CD4-positive, alpha-beta T cell treated with Interferon gamma for 1 hour (primary cell): ENCODE measurements around the gene DLG5.

ENCODE experiments used
- DNase-seq: peaks from one replicate; pipeline ENCODE4 v3.0.0-alpha.2; 2020

The DLG5 gene

DNA sequence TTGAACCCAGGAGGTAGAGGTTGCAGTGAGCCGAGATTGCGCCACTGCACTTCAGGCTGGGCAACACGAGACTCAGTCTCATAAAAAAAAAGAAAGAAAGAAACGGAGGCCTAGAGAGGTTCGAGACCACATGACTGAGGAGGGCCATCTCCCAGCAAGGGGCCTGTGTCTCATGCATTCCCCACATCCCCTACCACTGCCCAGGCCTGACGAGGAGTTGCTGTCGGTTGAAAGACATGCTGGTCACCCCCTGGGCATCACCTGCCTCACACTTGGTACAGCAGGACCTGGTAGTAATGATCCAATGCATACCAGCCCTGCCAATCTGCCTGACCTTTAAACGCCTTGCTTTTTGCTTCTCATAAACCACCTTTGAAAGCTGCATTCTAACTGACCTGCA lies 85.9 kb downstream of the DLG5 start:
- no peak for DNase-seq

- DNase-seq: no peak
These were observed 88.5 kb downstream of the DLG5 start for GRCh38 chr10:77837925-77838595.

- peak; percentile 70 for DNase-seq
These were observed 89.2 kb downstream of the DLG5 start for GRCh38 chr10:77837248-77837924.

DNA sequence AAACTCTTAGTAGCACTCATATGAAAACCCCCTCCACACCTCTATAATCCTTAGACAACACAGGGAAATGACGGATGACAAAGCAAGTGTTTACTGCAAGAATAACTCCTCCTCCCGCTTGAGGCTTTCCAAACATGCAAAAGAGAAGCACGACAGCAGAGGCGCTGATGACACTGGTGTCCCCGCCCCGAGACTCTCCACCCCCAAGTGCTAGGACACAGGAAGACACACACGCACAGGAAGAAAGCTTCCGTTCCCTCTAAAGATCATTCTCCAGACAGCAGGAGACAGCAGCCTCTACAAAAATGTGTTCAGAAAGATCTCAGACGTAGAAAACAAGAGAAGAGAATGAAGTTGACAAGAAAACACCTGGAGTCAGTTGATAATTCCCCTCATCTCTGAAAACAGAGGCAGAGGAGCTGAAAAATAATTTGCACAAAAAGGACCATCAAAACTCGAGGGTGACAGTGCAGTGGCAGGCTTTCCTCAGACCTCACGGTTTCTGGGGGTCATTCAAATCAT lies 90.2 kb downstream of the DLG5 start:
- peak; percentile 85 for DNase-seq

DNA sequence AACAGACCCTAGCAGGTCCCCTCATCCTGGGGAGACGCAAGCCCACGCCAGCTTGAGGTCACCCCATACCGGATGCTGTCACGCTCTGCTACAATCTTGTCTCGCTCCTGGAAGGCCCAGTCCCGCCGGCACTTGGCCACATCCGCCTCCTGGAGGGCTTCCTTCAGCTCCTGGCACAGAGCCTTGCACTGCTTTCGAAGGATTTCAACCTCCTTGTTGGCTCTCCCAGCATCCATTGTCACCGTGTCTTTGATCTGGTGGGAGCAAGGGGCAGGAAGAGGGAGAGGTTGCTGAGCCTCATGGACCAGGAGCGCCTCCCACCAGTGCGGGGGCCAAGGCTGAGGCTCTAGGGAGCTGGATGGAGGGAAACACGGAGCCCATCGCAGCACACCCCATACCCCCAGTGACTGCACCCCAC lies 90.9 kb downstream of the DLG5 start:
- no peak for DNase-seq

DNA sequence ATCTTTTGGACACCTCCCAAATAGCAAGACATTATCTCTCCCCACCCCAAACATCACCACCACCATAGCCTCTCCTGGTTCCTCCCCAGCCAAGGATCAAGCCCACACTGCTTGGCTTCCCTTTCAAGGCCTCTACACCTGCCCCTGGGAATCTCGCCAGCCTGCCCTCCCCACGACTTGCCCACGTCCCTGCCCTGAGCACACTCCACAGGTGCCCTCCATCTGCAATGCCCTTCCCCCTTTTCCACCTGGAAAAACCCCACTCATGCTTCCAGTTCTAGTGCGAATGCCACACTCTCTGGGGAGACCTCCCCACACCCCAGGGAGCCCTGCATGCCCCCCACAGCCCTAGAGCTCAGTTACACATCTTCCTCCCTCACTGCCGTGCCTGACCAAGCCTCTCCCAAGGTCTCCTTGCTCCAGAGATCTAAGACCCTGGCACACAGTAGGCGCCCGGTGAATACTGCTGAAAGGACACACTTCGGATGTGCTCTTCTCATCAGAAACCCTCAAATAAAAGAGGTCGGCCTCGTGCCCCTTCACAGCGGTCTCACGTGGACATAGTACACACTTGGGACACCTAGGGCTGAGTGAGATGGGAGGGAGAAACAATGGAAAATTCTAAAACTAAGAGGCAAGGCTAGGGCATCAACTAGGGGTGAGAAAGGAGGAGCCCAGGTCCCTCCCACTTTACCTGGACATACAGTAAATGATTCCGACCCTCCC lies 91.4 kb downstream of the DLG5 start:
- DNase-seq: no peak

DNA sequence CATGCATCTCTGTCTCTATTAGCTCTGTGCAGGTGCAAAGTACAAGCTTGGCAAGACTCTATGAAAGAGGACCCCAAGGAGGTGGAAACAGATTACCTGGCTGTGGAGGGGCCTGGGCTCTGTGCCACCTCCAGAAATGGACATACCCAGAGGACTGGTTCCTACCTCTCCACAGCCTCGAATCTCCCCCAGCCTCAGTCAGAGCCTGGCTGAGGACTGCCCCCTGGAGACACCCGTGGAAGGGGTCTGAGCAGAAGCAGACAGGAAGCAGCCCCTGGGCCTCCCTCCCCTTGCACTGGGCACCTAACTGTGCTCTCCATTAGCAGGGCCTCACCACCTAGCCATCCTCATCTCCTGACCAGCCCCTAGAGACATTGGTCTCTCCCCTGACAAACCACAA lies 92.0 kb downstream of the DLG5 start:
- DNase-seq: no peak

GRCh38 chr10:77833792-77834191 lies 92.8 kb downstream of the DLG5 start:
- no peak for DNase-seq

GRCh38 chr10:77833225-77833624 lies 93.3 kb downstream of the DLG5 start:
- DNase-seq: no peak

- DNase-seq: peak; percentile 51
These were observed 94.3 kb downstream of the DLG5 start for GRCh38 chr10:77832238-77832637.

DNA sequence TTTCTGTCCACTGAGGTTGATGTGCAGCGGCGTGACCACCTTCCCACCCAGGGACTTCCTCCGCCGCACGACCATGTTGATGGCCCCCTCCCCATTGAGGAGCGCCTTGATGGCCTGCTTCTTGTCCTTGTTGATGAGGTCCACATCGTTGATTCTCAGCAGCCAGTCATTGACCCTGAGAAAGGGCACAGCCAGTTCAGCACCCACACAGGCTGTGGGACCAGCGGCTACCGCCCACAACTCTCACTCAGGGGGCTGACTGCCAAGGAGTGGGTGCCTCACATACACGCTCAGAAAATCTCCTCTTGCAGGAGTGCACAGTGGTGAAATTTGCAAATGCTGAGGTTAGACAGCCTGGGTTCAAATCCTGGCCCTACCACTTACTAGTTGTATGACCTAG lies 97.2 kb downstream of the DLG5 start:
- DNase-seq: no peak

DNA sequence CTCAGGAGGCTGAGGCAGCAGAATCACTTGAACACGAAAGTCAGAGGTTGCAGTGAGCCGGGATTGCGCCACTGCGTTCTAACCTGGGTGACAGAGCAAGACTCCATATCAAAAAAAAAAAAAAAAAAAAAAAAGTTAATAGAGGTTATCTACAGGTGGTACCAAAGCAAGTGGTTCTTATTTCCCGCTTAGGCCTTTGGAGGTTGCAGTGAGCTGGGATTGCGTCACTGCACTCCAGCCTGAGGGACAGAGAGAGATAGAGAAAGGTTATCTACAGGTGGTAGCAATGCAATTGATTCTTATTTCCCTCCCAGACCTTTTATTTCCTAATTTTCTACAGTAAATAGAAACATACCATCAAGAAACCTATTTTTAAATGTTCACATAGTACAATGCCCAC lies 98.2 kb downstream of the DLG5 start:
- DNase-seq: no peak

DNA sequence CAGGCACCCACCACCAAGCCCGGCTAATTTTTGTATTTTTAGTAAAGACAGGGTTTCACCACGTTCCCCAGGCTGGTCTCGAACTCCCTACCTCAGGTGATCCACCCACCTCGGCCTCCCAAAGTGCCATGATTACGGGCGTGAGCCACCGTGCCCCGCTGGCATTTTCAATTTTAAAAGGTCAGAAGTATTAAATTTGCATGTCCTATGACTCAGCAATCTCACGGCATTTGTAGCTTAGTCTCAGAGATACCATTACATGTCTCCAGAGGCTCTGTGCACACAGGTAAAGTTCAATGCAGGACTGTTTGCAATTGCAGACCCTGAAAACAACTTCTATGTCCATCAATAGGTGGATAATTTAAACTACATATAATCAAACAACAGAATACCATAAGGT lies 99.2 kb downstream of the DLG5 start:
- DNase-seq: no peak

DNA sequence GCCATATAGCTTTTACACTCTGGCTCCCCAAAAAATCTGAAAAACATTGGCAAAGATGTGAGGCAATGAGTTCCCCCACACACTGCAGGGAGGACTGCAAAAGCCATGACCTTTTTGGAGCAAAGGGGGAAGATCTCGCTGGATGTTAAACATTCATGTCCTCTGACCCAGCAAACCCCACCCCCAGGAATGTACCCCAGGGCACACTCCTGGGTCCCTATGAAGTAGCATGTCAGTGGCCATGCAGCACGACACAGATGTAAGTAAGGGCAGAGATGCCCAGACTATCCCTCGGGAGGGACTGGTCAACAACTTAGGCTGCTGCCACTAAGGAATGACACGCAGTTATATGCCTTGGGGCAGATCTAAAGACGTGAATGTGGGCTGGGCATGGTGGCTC lies 100.6 kb downstream of the DLG5 start:
- DNase-seq: no peak

DNA sequence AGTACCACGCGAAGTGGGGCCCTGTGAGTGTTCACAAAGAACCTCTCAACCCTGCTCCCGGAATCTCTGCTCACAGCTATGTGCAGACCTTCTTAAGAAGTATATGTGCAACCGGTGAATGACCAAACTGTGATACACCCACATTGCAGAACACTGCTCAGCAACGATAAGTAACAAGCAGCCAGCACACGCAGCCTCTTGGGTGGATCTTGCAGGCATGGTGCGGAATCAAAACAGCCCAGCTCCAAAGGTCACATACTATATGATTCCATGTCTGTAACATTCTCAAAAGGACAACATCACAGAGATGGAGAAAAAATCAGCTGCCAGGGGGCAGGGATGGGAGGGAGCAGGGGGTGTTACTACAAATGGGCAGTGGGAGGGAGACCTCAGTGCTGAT lies 101.6 kb downstream of the DLG5 start:
- DNase-seq: no peak

DNA sequence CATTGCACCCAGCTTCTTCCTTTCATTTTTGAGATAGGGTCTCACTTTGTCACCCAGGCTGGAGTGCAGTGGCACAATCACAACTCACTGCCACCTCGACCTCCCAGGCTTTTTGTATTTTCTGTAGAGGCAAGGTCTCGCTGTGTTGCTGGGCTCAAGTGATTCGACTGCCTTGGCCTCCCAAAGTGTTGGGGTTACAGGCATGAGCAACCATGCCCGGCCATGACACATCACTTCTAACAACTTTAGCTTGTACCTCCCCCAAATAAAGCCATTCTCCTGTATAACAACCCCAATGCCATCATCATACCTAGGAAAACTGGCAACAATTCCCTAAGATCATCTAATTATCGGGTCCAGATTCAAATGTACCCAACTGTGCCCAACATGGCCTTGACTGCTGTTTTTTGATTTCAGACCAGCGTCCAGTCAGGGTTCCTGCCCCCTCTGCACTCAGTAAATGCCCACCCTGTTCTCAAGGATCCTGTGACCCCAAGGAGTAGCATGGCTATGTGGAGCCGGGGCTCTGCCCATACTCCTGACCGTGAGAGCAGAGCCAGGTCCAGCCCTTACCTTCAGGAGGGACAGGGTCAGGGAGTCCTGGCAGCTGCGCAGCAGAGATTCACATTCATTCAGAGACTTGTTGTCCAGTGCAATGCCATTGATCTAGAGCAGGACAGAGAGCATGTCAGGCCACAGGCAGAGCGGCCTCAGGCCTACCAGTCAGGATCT lies 102.6 kb downstream of the DLG5 start:
- no peak for DNase-seq

GRCh38 chr10:77821551-77821950 lies 105.0 kb downstream of the DLG5 start:
- DNase-seq: no peak

DNA sequence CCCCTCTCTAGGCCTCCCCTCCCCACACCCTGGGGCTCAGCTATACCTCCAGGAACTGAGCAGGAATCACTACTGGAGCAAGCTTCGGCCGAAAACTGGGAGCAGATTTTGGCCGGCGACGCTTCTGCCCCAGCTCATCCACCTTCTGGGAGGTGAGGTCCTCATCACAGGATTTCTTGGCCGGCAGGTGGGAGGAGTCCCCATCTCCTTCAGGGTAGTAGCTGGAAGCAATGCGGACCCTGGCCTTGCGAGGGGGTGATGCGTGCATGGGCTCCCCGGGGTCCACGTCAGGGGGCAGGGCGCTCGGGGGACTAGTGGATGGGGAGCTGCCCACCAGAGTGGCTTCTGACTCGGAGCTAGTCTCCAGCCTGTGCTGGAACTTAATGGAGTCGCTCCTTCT lies 105.5 kb downstream of the DLG5 start:
- no peak for DNase-seq

DNA sequence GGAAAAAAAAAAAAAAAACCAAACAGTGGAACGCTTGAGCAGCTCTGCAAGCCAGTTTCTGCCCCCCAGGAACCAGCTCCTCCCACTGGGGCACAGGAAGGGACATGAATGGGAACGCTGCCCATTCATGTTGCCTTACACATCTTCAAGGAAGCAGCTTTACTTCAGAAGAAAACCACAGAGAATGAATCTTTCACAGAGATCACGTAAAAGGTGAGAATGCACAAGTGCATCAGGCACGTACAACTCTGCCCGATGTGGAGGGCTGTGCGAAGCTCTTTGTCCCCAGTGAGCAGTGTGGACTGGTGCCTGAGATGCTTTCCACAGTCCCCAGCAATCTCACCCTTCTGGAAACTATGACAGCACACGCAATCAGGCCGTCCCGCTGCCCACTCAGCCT lies 106.2 kb downstream of the DLG5 start:
- DNase-seq: no peak

GRCh38 chr10:77819210-77820112 lies 107.1 kb downstream of the DLG5 start:
- DNase-seq: no peak

DNA sequence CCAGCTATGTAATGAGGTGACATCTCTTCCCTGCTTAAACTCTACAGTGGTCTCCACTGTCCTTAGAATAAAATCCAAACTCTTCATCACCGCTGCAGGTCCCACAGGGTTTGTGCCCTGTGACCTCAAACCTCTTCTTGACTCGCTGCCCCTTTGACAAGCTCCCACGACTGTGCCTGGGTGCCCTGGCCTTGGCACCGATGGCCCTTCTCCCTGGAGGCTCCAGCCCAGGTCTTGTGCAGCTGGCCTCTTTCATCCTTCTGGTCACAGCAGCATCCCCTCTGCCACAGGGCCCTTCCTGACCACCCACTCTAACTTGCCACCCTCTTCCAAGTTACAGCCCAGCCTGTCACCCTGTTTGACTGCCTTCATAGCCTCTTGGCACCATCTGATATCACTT lies 108.2 kb downstream of the DLG5 start:
- no peak for DNase-seq

GRCh38 chr10:77817541-77817940 lies 109.0 kb downstream of the DLG5 start:
- no peak for DNase-seq
